Activated T-helper 2 cell treated with anti-CD3 and anti-CD28 coated beads, Interferon-gamma antibody, Interleukin-2, Interleukin-4, amounts not matched to agents 10 μg/mL and 5 μg/mL and 100 μg/mL, durations not matched to agents 14 hours and 24 hours and 36 hours (primary cell): ENCODE results near the gene GFER. TPM values are rescaled to one million over a fixed set of nuclear protein-coding genes. Genes with fewer than 3 reads are reported as not detected.
"Not testable (repeated sequence)": the region's sequence is repeated elsewhere in the genome, so short reads cannot be mapped to it uniquely, and the experiment has no call there.

Experiments
- DNase-seq: peaks from one replicate; pipeline ENCODE4 v3.0.0; 2021; ENCODE audit warnings: low spot score
- H3K27ac Mint-ChIP-seq: one replicate; pipeline ENCODE4 v1.8.0; 2021; ENCODE audit warnings: mixed read lengths
- H3K27me3 Mint-ChIP-seq: one replicate; pipeline ENCODE4 v1.8.0; 2021; ENCODE audit warnings: low read depth, mixed read lengths
- H3K36me3 Mint-ChIP-seq: one replicate; pipeline ENCODE4 v1.8.0; 2021; ENCODE audit warnings: low read depth, mixed read lengths
- H3K4me1 Mint-ChIP-seq: one replicate; pipeline ENCODE4 v1.8.0; 2021; ENCODE audit warnings: low read depth, mixed read lengths
- H3K4me3 Mint-ChIP-seq: one replicate; pipeline ENCODE4 v1.8.0; 2021; ENCODE audit warnings: low read depth, mild to moderate bottlenecking, moderate library complexity, mixed read lengths
- H3K9me3 Mint-ChIP-seq: one replicate; pipeline ENCODE4 v1.8.0; 2021; ENCODE audit warnings: mixed read lengths
- intact Hi-C: fragments of 100-400 bp; cut with micrococcal nuclease; formaldehyde crosslinking; loops from one replicate; pipeline ENCODE4 v1.15.1; 2023
- total RNA-seq: library from RNA; stranded (reverse); gene quantifications from 2 replicates; pipeline ENCODE4 v1.2.3, GENCODE V29; 2022

The GFER gene
- 39.2 and 40.0 TPM in 2 replicates for total RNA-seq

DNA sequence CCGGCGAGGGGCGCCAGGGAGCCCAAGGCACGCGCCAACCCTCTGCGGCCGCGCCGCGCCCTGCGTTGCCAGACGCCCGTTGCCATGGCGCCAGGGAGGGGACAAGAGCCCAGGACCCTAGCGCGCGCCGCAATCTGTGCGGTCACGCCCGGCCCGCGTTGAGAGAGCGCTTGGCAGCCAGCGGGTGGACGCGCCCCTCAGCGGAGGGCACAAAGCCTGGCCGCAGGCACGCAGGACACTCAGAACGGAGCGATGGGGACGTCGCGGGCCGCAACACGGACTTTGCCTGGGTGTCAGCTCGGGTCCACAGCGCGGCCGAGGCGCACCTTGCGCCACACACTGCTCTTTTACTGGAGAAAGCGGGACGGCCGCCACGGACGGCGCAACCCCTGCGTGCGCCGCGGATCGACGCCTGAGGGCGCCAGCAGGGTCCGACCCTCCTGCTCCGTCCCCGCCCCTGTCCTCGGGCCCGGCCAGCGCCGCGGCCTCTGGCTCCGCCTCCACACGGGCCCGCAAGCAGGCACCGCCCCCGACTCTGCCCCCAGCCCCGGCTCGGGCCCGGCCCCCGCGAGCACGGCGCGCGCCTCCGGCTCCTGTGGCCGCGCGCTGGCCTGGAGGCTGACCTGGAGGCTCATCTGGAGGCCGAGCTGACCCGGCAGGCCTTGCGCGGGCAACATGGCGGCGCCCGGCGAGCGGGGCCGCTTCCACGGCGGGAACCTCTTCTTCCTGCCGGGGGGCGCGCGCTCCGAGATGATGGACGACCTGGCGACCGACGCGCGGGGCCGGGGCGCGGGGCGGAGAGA is at the start of gene GFER:
Gene GFER (plus strand): TSS at position 650 of the 803 bp plus-strand sequence. CDS start 26 bp downstream, at position 676.
- H3K36me3 Mint-ChIP-seq, result peaks cover 30% of the 10 kb centered on the region
- H3K9me3 Mint-ChIP-seq, result no peaks in the 10 kb centered on the region
- H3K27ac Mint-ChIP-seq, result peak within 1 kb of the TSS; percentile 17
- H3K27me3 Mint-ChIP-seq, result peaks cover 33% of the 10 kb centered on the region
- intact Hi-C loops, result no loop called here
- DNase-seq, result peak; percentile 76
- peak within 1 kb of the TSS; percentile 83 for H3K4me3 Mint-ChIP-seq
- peaks cover 5% of the 10 kb centered on the region for H3K4me1 Mint-ChIP-seq

GRCh38 chr16:1936945-1937479 is 47.0 kb upstream of the GFER start:
- no peak for DNase-seq
- Mint-ChIP-seq H3K4me3 (no peak overlapping the region), H3K9me3 (no peaks in the 10 kb centered on the region), H3K27ac (no peak overlapping the region), H3K36me3 (peaks cover 11% of the 10 kb centered on the region), H3K4me1 (peaks cover 5% of the 10 kb centered on the region), H3K27me3 (no peaks in the 10 kb centered on the region)
- intact Hi-C loops, result no loop called here

DNA sequence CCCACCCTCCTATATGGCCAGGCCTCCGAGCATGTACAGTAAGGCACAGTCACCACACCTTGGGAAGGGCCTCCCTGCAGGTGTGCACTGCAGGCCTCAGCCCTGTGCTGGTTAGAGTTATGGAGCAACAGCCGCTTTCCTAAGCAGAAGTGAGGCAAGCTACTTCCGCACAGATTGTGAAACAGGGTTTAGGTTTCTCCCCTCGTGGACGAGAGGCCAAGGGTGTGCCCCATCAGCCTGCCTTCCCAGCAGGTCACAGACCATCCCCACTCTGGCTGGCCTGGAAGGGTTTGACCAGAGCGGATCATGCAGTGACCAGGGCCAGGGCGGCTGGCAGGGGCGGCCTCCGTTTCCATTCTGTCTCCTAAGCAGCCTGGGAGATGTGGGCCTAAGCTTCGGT is 45.7 kb upstream of the GFER start:
- H3K36me3 Mint-ChIP-seq, result peaks cover 11% of the 10 kb centered on the region
- H3K4me1 Mint-ChIP-seq, result peaks cover 8% of the 10 kb centered on the region
- intact Hi-C loops, result no loop called here
- no peaks in the 10 kb centered on the region for H3K27me3 Mint-ChIP-seq
- no peaks in the 10 kb centered on the region for H3K9me3 Mint-ChIP-seq
- DNase-seq, result no peak
- no peak overlapping the region for H3K27ac Mint-ChIP-seq
- H3K4me3 Mint-ChIP-seq, result no peak overlapping the region

GRCh38 chr16:1938910-1939309 is 45.1 kb upstream of the GFER start:
- Mint-ChIP-seq H3K4me1 (peaks cover 10% of the 10 kb centered on the region), H3K36me3 (peaks cover 11% of the 10 kb centered on the region), H3K27ac (no peak overlapping the region), H3K27me3 (no peaks in the 10 kb centered on the region), H3K4me3 (no peak overlapping the region), H3K9me3 (no peaks in the 10 kb centered on the region)
- DNase-seq, result no peak
- intact Hi-C loops, result no loop called here

DNA sequence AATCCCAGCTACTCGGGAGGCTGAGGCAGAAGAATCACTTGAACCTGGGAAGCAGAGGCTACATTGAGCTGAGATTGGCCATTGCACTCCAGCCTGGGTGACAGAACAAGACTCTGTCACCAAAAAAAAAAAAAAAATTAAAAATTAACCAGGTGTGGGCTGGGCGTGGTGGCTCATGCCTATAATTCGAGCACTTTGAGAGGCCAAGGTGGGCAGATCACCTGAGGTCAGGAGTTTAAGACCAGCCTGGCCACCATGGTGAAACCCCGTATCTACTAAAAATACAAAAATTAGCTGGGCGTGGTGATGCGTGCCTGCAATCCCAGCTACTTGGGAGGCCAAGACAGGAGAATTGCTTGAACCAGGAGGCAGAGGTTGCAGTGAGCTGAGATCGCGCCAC is 44.2 kb upstream of the GFER start:
- H3K4me1 Mint-ChIP-seq, result peaks cover 15% of the 10 kb centered on the region
- H3K27me3 Mint-ChIP-seq, H3K27ac Mint-ChIP-seq, DNase-seq, H3K9me3 Mint-ChIP-seq, H3K4me3 Mint-ChIP-seq: not testable (repeated sequence)
- intact Hi-C loops, result loop anchor here (5.0 kb wide), 2 partner anchors 83 to 202 kb away; no protein-coding TSS in a partner anchor
- peaks cover 11% of the 10 kb centered on the region for H3K36me3 Mint-ChIP-seq

GRCh38 chr16:1940273-1941161 is 43.5 kb upstream of the GFER start:
- peaks cover 15% of the 10 kb centered on the region for H3K4me1 Mint-ChIP-seq
- peaks cover 11% of the 10 kb centered on the region for H3K36me3 Mint-ChIP-seq
- intact Hi-C loops, result loop anchor here (5.0 kb wide), 2 partner anchors 83 to 202 kb away; no protein-coding TSS in a partner anchor
- H3K4me3 Mint-ChIP-seq, result peak overlapping the region; percentile 21
- no peaks in the 10 kb centered on the region for H3K9me3 Mint-ChIP-seq
- no peak overlapping the region for H3K27ac Mint-ChIP-seq
- no peak for DNase-seq
- no peaks in the 10 kb centered on the region for H3K27me3 Mint-ChIP-seq

DNA sequence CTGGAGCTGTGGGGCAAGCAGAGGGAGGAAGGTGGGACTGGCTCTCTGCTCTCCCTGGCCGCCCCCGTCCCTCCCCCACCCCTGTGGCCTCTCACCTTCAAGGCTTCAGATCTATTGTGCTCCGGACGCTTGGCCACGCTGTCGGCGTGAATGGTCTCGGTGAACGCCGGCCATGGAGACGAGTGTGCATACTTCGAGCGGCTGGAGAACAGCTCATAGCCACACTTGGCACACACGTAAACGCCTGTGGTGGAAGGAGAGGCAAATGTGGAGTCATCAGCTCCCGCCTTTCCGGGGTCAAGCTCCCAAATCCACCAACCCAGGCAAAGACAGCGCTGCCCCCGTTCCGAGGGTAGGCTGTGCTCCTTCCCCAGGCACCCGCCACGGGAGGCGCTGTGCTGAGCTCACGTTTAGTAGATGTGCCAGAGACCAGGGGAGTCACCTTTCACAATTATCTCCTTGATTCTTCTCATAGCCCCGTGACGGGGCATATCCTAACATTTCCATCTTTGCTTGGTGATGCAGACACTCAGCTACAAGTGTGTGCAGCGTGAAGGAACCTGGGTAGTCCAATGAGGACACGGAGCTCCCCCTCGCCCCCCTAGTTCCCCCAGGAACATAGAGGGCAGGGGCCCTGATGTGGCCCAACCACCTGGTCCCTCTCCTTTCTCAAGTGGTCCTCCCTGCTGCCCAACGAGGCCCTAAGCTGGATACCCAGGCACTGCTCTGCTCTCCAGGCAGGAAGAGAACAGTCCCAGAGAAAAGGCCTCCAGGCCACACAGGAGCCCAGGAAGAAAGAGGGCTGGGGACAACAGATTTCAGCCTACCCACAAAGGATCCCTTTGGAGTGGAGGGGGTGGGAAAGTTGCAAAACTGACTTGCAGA is 42.6 kb upstream of the GFER start:
- peaks cover 15% of the 10 kb centered on the region for H3K4me1 Mint-ChIP-seq
- DNase-seq, result no peak
- no peak overlapping the region for H3K27ac Mint-ChIP-seq
- no peaks in the 10 kb centered on the region for H3K27me3 Mint-ChIP-seq
- H3K36me3 Mint-ChIP-seq, result peaks cover 11% of the 10 kb centered on the region
- intact Hi-C loops, result loop anchor here (5.0 kb wide), 2 partner anchors 84 to 201 kb away; no protein-coding TSS in a partner anchor
- no peaks in the 10 kb centered on the region for H3K9me3 Mint-ChIP-seq
- peak overlapping the region; percentile 90 for H3K4me3 Mint-ChIP-seq

GRCh38 chr16:1942047-1942809 is 41.8 kb upstream of the GFER start:
- peak overlapping the region; percentile 82 for H3K27ac Mint-ChIP-seq
- intact Hi-C loops, result loop anchor here (5.0 kb wide), 2 partner anchors 85 to 200 kb away; no protein-coding TSS in a partner anchor
- H3K9me3 Mint-ChIP-seq, result no peaks in the 10 kb centered on the region
- H3K27me3 Mint-ChIP-seq, result no peaks in the 10 kb centered on the region
- peaks cover 15% of the 10 kb centered on the region for H3K4me1 Mint-ChIP-seq
- H3K4me3 Mint-ChIP-seq, result peak overlapping the region; percentile 90
- no peak for DNase-seq
- peaks cover 11% of the 10 kb centered on the region for H3K36me3 Mint-ChIP-seq

- intact Hi-C loops, result loop anchor here (1.0 to 5.0 kb wide), 3 partner anchors 16 to 199 kb away; partner anchors contain the start of gene NDUFB10
Measured at GRCh38 chr16:1942810-1943726, 40.9 kb upstream of the GFER start, which contains the start of gene MSRB1. Gene MSRB1, minus strand, starts transcription at chr16:1943199. Its CDS starts 43 bp downstream, at chr16:1943156.

DNA sequence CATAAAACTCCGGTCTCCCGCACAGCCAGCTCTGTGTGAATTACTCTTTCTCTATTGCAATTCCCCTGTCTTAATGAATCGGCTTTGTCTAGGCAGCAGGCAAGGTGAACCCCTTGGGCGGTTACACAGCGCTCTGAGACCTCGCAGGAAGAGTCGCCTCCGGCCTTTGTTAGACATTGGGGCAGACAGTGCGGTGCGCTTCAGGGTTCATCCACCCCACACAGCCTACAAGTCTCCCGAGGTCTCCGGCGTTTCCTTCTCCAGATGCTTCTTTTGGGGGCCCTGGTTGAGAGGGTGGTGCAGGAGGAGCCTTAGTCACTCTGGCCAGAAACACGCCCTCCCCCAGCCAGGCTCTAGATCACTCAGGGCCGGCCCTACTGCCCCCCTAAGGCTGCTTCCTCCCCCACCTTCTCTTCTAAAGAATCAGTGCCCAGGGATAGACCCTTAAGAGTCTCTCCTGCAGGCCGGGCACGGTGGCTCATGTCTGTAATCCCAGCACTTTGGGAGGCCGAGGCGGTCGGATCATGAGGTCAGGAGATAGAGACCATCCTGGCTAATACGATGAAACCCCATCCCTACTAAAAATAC is 39.3 kb upstream of the GFER start:
- Mint-ChIP-seq H3K9me3 (no peaks in the 10 kb centered on the region), H3K4me1 (peaks cover 15% of the 10 kb centered on the region), H3K36me3 (no peaks in the 10 kb centered on the region), H3K27me3 (no peaks in the 10 kb centered on the region), H3K4me3 (peak overlapping the region; percentile 57), H3K27ac (peak overlapping the region; percentile 40)
- intact Hi-C loops, result loop anchor here (5.0 kb wide), 2 partner anchors 87 to 198 kb away; no protein-coding TSS in a partner anchor
- DNase-seq, result no peak

More at GRCh38 chr16:1942810-1943726, 40.9 kb upstream of the GFER start, which contains the start of gene MSRB1:
- DNase-seq, result peak; percentile 99
- Mint-ChIP-seq H3K27ac (peak within 1 kb of the TSS; percentile 82), H3K27me3 (no peaks in the 10 kb centered on the region), H3K36me3 (peaks cover 9% of the 10 kb centered on the region), H3K4me1 (peaks cover 15% of the 10 kb centered on the region), H3K9me3 (no peaks in the 10 kb centered on the region), H3K4me3 (peak within 1 kb of the TSS; percentile 90)
